GM21367 (cell line): ENCODE measurements around the gene RHOT1.
"Not testable (repeated sequence)": the region's sequence is repeated elsewhere in the genome, so short reads cannot be mapped to it uniquely, and the experiment has no call there.

ENCODE experiments used
- ATAC-seq: cut with Tn5 transposase; IDR thresholded peaks from one replicate; pipeline ENCODE4 v1.9.1; 2021; ENCODE audit not compliant: unreplicated experiment

Gene RHOT1

DNA sequence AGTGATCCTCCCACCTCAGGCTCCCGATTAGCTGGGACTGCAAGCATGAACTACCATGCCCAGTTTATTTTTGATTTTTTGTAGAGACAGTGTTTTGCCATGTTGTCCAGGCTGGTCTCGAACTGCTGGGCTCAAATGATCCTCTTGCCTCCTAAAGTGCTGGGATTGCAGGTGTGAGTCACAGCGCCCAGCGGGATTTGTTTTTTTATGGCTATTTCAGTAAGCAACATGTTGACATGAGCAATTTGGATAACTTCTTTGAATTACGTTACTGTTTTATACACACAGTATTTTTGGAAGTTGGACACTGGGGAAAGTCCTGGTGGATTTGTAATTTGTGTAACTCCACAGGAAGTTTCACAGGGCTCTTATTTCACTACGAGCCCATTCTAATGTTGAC, 18.5 kb upstream of the RHOT1 start:
- no peak for ATAC-seq

DNA sequence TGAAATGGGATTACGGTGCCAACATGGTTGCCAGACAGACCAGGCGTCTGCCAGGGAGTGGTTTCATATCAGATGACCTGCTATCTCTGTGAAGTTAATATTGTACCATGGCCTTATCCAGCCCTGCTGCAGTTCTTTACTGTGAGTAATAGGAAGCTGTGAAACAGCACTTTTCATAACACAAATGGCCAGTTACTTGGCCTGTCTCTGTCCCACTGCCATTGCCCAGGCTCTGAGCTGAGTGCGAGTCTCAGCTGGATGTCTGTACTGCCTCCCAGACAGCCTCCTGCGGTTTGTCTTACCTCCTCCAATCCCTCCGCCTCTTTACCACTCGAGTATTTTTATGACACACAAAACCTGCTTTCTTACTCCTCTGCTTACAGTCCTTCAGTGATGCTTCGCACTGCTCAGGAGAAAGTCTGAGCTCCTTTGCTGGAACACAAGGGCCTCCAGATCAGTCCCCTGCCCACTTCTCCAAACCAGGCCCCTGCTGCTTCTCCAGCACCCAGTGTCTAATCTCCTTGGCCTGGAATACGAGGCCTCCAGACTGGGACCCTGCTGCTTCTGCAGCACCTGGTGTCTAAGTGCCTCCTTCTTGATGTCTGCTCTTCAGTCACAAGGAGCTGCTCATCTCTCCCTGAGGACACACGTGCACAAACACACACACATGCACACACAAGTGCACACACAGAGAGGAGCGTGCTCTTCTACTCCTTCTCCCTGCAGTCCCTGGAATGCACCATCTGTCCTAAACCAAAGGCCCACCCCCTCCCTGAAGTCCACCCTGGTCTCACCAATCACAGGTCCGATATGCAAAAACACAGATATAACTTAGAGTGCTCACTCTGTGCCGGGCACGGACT, 17.1 kb upstream of the RHOT1 start:
- ATAC-seq, result no peak

DNA sequence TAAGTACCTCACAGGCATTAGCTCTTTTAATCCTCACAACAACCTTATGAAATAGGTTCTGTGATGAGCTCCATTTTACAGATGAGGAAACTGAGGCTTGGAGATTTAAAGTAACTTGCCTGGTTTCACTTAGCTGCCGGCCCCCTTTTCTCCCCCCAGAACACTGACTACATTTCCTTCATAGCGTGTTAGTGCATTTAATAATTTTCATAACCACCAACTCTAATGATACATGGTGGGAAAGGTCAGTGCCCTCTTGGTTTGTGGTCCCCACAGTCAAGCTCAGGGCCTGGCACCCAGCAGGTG, 16.5 kb upstream of the RHOT1 start:
- no peak for ATAC-seq

DNA sequence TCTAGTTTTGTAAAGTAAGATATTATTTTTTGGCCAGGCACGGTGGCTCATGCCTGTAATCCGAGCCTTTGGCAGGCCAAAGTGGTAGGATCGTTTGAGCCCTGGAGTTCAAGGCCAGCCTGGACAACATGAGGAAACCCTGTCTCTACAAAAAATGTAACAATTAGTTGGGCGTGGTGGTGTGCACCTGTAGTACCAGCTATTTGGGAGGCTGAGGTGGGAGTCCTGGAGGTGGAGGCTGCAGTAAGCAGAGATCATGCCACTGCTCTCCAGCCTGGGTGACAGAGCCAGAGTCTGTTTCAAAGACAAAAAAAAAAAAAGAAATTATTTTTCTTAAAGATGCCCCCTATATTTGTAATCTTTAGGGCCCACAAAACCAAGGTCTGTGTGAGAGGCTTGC, 16.0 kb upstream of the RHOT1 start:
- no peak for ATAC-seq

DNA sequence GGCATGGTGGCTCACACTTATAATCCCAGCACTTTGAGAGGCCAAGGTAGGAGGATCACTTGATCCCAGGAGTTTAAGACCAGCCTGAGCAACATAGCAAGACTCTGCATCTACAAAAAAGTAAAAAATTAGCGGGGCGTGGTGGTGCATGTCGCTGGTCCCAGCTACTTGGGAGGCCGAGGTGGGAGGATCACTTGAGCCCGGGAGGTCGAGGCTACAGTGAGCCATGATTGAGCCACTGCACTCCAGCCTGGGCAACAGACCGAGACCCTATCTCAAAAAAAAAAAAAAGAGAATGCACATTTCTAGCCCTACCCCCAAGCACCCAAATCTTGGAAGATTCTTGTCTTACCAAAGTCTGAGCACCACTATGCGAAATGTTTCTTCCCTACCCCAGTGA, 15.6 kb upstream of the RHOT1 start:
- no peak for ATAC-seq

DNA sequence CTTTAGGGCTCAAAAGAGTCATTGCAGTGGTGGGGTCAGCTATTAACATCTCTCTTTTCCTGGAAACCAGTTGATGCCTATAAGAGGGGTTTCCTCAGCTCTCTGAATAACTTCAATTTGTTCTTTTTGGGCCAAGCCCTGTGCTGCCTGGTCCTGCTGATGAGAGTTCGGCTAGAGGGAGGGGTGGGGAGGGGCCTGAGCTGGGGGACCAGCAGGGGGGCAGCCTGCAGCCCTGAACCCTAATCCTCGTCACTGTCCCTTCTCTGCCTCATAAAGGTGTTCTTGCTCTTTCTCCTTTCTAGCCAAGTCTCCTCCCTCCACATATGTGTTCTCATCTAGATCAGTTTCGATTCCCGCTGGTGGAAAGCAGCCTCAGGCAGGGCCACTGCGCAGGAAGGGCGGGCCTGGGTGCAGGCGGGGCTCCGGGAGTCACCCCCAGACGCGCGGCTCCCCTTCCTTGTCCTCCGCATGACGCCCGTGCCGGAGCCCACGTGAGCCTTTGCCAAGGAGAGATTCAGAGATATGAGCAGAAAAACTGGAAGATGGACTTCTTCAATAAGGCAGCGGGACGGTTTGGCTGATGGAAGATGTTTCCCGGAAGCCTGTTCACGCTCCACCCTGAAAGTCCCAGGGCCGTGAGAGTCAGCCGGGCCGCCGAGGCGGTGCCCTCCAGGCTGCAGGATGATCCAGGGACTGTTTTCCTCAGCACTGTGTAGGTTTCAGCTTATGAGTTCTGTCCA, 15.0 kb upstream of the RHOT1 start:
- peak; percentile 82 for ATAC-seq

DNA sequence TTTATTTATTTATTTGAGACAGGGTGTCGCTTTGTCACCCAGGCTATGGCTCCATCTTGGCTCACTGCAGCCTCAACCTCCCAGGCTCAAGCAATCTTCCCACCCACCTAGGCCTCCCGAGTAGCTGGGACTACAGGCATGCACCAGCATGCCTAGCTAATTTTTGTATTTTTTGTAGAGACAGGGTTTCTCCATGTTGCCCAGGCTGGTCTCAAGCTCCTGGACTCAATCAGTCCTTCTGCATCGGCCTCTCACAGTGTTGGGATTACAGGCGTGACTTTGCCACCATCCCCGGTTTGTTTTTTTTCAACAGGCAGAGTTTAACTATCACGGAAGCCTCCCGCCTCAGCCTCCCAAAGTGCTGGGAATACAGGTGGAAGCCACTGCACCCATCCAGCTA, 13.8 kb upstream of the RHOT1 start:
- not testable (repeated sequence) for ATAC-seq

DNA sequence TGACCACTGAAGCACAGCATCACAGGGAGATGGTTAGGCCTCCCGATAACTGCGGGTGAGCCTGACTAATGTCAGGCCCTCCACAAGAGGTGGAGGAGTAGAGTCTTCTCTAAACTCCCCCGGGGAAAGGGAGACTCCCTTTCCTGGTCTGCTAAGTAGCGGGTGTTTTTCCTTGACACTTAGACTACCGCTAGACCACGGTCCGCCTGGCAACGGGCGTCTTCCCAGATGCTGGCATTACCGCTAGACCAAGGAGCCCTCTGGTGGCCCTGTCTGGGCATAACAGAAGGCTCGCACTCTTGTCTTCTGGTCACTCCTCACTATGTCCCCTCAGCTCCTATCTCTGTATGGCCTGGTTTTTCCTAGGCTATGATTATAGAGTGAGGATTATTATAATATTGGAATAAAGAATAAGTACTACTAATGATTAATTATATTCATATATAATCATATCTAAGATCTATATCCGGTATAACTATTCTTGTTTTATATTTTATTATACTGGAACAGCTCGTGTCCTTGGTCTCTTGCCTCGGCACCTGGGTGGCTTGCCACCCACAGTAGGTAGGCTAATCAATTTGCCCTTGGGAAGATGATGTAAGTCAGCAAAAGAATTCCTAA, 6.7 kb upstream of the RHOT1 start:
- not testable (repeated sequence) for ATAC-seq

DNA sequence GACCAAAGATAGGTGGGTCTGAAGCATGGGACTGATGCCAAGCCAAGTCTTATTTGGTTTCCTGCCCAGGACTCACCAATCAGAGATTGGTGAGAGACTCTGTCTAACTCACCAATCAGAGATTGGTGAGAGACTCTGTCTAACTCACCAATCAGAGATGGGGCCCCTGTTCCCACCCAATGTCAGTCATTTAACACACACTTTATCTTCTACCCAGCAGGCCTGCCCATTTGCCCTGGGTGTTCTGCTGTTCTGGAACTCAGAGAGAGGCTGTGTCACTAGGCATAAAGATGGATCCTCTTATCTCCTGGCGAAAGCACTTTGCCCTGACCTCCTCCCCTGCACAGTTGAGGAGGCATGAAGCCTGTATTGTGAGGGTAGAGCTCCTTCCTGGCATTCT, 5.4 kb upstream of the RHOT1 start:
- ATAC-seq, result no peak

DNA sequence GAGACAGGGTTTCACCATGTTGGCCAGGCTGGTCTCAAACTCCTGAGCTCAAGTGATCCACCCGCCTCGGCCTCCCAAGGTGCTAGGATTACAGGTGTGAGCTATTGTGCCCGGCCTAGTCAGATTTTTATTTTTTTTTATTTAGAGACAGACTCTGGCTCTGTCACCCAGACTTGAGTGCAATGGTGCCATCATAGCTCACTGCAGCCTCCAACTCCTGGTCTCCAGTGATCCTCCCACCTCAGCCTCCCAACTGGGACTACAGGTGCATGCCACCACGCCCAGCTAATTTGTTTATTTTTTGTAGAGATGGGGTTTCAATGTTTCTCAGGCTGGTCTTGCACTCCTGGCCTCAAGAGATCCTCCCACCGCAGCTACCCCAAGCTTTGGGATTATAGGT, 2.8 kb upstream of the RHOT1 start:
- not testable (repeated sequence) for ATAC-seq

DNA sequence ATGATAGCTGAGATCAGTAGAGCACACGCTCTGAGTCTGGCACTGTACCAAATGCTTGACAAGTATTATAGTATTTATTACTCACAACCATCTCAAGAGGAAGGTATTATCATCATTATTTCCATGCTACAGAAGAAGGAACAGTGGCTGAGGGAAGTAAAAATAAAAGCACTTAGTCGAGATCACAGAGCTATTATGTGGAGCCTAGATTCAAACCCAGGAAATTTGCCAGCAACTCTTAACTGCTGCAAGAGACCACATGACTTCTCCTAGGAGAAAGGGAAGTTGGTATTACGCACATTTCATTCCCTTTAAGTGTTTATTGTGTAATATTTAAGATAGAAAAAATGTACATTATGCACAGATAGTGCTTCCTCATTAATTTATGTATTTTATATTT, 1.0 kb upstream of the RHOT1 start:
- ATAC-seq, result no peak

DNA sequence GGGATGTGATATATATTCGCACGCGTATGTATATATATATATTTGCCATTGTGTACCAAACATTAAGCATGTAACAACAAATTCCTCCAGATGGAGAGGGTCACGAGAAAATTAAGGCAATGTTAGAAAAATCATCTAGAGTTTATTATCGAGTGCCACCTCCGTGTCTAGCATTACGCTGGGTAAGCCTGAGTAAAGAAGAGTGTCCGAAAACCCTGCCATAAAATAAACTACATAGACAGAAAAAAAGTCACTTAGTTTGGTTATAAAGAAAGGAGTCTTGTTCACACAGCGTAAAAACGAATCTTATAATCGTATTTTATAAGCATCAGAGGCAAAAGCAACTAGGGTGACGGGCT, 644 bp upstream of the RHOT1 start:
- no peak for ATAC-seq

DNA sequence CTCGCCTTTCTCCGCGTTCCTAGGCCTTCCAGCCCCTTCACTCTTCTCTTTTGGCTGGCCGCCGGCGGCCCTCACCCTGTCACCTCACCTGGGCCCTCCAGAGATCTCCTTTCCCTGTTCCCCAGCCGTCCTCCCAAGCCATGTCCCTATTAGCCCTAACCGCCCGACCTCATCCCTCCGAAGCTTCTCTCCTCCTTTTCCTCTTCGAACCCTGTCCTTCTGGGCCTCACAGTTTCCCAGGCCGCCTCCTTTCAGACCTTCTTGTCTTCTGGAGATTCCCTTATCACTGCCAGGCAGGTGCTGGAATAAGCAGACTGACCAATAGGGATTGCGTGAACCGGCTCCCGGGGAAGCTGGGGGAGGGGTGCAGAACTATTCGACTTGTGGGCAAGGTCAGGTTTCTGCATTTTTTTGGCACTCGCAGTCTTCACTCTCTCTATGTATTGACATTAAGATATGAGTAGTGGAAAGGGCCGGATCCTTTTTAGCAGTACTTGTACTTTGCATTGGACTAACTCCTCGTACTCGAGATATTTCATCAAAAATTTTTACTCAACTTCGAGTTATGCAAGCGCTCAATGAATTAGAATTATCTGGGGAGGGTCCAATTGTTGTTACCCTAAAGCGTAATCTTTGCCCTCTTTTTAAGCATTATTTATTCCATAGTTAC, 690 bp downstream of the RHOT1 start:
- no peak for ATAC-seq

DNA sequence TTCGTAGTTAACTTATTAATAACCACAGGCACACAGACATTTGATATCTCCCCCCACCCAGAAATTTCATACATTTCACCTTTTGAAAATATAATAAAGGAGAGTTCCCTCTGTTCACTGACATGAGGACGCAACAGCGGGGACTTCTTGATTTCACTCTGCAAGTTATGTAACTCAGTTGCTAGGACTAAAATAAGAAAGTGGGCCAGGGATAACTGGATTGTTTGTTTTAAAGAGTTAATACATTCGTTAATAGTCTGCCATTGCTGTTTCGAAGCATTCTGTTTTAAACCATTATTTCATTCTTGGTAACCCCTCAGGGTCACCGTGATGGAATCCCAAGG, 1.2 kb downstream of the RHOT1 start:
- no peak for ATAC-seq

DNA sequence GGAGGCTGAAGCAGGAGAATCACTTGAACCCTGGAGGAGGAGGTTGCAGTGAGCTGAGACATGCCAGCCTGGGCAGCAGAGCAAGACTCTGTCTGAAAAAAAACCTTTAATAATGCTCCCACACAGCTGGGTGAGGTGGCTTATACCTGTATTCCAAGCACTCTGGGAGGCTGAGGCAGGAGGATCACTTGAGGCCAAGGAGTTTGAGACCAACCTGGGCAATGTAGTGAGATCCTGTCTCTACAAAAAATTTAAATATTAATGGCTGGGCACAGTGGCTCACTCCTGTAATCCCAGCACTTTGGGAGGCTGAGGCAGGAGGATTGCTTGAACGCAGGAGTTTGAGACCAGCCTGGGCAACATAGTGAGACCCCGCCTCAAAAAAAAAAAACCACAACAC, 2.1 kb downstream of the RHOT1 start:
- not testable (repeated sequence) for ATAC-seq

DNA sequence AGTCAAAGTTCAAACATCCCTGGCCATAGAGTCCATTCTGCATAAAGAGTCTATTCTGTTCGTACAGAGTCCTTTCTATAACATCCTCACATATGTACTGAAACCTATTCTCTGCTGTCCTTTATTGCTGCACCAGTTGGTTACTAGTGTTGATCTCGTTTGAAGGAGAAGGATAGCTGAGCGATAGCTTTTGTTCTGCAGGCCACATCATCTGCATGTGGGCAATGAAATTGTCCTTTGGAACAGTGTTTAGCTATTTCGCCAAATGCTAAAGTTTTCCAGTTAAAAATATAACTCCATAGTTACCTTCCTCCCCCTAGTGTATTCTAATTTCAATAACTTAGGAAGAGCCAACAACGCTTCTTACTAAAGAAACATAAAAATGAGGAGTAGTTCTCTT, 6.0 kb downstream of the RHOT1 start:
- ATAC-seq, result no peak

DNA sequence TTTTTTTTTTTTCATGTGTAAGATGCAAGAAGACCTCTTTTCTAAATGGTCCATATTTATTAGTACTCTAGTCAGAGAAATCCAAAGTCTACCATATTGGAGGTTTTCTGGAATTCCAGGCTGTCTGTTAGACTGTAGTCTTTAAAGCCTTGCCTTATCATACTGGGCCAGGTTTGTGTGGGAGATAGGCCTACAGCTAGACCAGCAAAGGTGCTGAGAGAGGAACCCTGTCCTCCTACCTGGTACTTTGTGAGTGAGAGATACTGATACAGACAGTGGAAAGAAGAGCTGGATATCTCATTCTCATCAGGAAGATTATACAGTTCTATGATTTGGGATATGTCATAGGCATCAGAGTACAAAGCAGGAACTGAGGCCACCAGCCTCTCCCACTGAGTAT, 8.1 kb downstream of the RHOT1 start:
- no peak for ATAC-seq

DNA sequence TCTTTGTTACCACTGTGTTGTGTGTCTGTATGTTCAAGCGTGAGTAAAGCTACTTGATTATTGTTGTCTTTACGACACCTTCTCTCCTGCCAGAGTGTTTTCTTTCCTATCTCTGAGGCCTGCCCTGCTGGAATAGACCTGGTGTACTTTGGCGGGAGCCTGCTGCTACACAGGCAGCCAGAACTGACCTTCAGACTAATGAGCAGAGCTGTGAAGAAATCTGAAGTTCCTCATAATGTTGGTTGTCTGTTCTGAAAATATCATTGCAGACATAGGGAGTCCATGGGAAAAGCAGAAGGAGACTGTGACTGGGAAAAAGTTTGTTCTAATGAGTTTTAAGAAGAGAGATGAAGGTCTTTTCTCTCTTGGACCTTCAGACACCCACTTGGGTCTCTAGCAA, 9.8 kb downstream of the RHOT1 start:
- no peak for ATAC-seq

DNA sequence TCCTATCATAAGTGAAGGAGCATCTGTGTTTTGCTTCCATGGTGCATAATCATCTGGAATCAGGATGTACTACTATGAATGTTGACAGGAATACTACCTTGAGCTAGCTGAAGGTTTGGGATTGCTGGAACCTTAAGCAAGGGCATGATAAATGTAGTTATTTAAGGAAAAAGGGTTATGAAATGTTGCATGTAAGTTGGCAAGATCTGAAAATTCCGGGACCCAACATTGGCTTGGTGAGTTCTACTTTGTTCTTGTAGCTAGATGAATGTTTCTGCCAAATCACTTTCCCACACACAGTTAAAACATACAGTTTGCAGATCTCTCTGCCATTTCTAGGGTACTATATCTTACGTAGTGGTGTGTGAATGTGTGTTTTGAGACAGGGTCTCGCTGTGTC, 13.6 kb downstream of the RHOT1 start:
- no peak for ATAC-seq

DNA sequence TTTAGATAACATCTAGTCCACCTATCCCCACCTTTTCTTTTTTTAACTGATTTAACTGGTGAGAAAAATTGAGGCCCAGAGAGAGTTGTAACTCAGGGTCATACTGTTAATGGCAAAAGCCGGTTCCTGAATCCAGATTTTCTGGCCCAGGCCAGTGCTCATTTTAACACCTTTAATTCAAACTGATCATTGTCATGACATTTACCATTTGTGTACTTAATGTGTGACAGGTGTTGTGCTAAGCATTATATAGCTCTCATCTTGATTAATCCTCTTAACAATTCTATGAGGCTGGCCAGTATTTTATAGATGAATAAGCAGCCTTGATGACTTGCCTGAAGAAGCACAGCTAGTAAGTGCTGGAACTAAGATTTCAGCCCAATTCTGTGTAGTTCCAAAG, 14.4 kb downstream of the RHOT1 start:
- ATAC-seq, result no peak

DNA sequence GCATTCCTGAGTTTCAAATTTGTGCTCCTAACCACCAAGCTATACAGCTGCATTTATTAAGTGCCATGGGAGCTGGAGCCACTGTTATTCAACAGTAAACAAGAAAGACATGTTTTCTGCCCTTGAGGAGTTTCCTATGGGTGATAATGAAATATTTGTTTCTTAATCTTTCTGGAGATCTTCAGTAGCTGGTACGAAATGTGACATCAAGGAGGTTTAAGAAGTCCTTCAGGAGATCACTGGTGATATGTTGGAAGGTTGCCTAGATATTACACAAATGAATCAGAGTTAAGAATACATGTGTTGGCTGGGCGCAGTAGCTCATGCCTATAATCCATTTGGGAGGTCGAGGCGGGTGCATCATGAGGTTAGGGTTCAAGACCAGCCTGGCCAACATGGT, 14.9 kb downstream of the RHOT1 start:
- ATAC-seq, result no peak
